OCI-LY7 (cell line): ENCODE results near the gene IFI6. TPM values are rescaled to one million over a fixed set of nuclear protein-coding genes. Genes with fewer than 3 reads are reported as not detected.

ENCODE experiments used
- BruUV-seq: library from RNA; stranded (reverse); fragments of 400-500 nt; replicated peaks from 2 replicates; lab custom pipeline; 2021; lab: Mats Ljungman, UMichigan
- CTCF ChIA-PET: fragments of 300-600 bp; sonication (Branson Sonifier 250); formaldehyde crosslinking; loops from one replicate; lab custom pipeline; 2022; ENCODE audit warnings: antibody characterized with exemption; ENCODE audit not compliant: unreplicated experiment; lab: Charles Lee
- POLR2A ChIA-PET: fragments of 300-600 bp; sonication (Branson Sonifier 250); formaldehyde crosslinking; loops from one replicate; lab custom pipeline; 2022; ENCODE audit warnings: antibody characterized with exemption; lab: Charles Lee
- DNase-seq: peaks from one replicate; pipeline ENCODE4 v3.0.0-alpha.2; 2015; ENCODE audit warnings: low spot score
- H2AFZ ChIP-seq: fragments of 200-600 bp; sonication (generic), shearing (Covaris generic); 2 replicates; pipeline ENCODE4 v1.6.1; 2014; ENCODE audit warnings: mild to moderate bottlenecking, antibody characterized with exemption, low read length, moderate library complexity
- H3K27ac ChIP-seq: fragments of 200-600 bp; sonication (generic); 2 replicates; pipeline ENCODE4 v1.5.1; 2014; ENCODE audit warnings: mixed run types, low read depth, mild to moderate bottlenecking, moderate library complexity, low read length, inconsistent platforms; ENCODE audit not compliant: poor library complexity, severe bottlenecking
- H3K36me3 ChIP-seq: fragments of 200-600 bp; sonication (generic); 2 replicates; pipeline ENCODE4 v1.6.1; 2014; ENCODE audit warnings: mild to moderate bottlenecking, antibody characterized with exemption, low read length, moderate library complexity, mixed read lengths; ENCODE audit not compliant: insufficient read depth
- H3K4me1 ChIP-seq: fragments of 200-600 bp; sonication (generic); 2 replicates; pipeline ENCODE4 v1.5.1; 2014; ENCODE audit warnings: mild to moderate bottlenecking, low read length; ENCODE audit not compliant: insufficient read depth, poor library complexity, severe bottlenecking
- H3K4me2 ChIP-seq: fragments of 200-600 bp; sonication (generic); 2 replicates; pipeline ENCODE4 v1.6.1; 2014; ENCODE audit warnings: mild to moderate bottlenecking, low read length
- H3K4me3 ChIP-seq: fragments of 200-600 bp; sonication (generic); 2 replicates; pipeline ENCODE4 v1.5.1; 2014; ENCODE audit warnings: mild to moderate bottlenecking, low read depth, low read length; ENCODE audit not compliant: poor library complexity, severe bottlenecking
- H3K79me2 ChIP-seq: fragments of 200-600 bp; sonication (generic); 2 replicates; pipeline ENCODE4 v1.6.1; 2016; ENCODE audit warnings: low read depth, mild to moderate bottlenecking, low read length, moderate library complexity, mixed read lengths; ENCODE audit not compliant: insufficient read depth
- H3K9me2 ChIP-seq: fragments of 200-600 bp; sonication (generic); 2 replicates; pipeline ENCODE4 v1.6.1; 2016; ENCODE audit warnings: mild to moderate bottlenecking, low read length, mixed read lengths; ENCODE audit not compliant: insufficient read depth
- H3K9me3 ChIP-seq: fragments of 200-600 bp; sonication (generic); 2 replicates; pipeline ENCODE4 v1.6.1; 2014; ENCODE audit warnings: mild to moderate bottlenecking, mixed run types, low read length, mixed read lengths
- H4K20me1 ChIP-seq: fragments of 200-600 bp; sonication (generic); 2 replicates; pipeline ENCODE4 v1.6.1; 2014; ENCODE audit warnings: mild to moderate bottlenecking, antibody characterized with exemption, low read length, moderate library complexity, mixed read lengths; ENCODE audit not compliant: insufficient read depth
- EZH2phosphoT487 ChIP-seq: fragments of 200-600 bp; sonication (generic); IDR thresholded peaks from 2 replicates; pipeline ENCODE4 v1.6.1; 2018; ENCODE audit warnings: low read depth, borderline replicate concordance, mild to moderate bottlenecking, mixed run types, antibody characterized with exemption, low read length, moderate library complexity, mixed read lengths
- intact Hi-C: fragments of 100-400 bp; cut with micrococcal nuclease; formaldehyde crosslinking; loops from one replicate; pipeline ENCODE4 v1.10.0; 2022; ENCODE audit not compliant: unreplicated experiment
- total RNA-seq, 2 experiments: library from RNA; depleted of rRNA in 1 of 2; stranded (reverse); fragments of >200 nt in 1 of 2; shearing (Covaris generic) in 1 of 2; gene quantifications; 2 replicates each; pipeline ENCODE4 v1.2.3, GENCODE V29; 2014 to 2022
- TF ChIP-seq, protein P1 (sequence below): fragments of 200-600 bp; sonication (generic); conservative IDR thresholded peaks from 2 replicates; pipeline ENCODE4 v1.5.1; 2014; ENCODE audit warnings: mild to moderate bottlenecking, antibody characterized with exemption, low read length, moderate library complexity, mixed read lengths

Gene IFI6
- total RNA-seq, 2 experiments from 2014 or later: 6.0 to 7.7 TPM

DNA sequence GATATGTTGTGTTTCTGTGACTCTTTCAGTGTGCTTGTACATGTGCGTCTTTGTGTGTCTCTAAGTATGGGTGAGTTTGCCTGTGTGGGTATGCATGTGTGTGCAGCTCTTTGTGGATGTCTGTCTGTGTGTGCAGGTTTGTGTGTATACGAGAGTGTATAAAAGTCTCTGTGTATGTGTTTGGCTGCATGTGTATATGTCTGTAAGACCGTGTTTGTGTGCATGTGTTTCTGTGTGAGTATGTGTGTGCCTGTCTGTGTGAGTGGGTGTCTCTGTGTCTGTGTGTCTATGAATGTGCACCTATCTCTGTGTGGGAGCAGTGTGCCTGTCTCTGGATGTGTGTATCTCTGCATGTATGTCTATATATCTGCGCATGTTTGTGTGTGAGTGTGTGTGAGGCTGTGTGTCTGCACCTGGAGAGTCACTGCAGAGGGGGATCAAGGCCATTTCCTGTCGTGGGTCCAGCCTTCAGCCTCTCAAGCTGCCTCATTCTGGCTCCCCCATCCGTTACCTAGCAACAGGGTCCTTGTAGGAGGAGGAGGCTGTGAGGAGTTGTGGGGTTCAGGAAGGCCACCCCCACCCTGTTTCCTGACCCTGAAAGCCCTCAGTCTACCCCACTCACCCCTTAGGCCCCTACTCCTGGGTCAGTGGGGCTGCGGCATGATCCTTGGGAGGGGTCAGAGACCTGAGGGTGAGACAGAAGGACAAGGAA lies 47.4 kb downstream of the IFI6 start:
- H2AFZ ChIP-seq: peak overlapping the region; percentile 65; the same call in 1 of the 2 replicates
- no peaks in the 10 kb centered on the region for H3K36me3 ChIP-seq
- ChIA-PET CTCF (no interaction called here), POLR2A (interaction anchor here (1.0 kb wide), 1 partner anchor 36 kb away, joined by 3 read pairs; no protein-coding TSS in a partner anchor)
- BruUV-seq: no TSS peak
- H3K4me1 ChIP-seq: peaks cover 77% of the 10 kb centered on the region
- H3K27ac ChIP-seq: peak overlapping the region; percentile 56
- TF ChIP-seq, protein P1, sequence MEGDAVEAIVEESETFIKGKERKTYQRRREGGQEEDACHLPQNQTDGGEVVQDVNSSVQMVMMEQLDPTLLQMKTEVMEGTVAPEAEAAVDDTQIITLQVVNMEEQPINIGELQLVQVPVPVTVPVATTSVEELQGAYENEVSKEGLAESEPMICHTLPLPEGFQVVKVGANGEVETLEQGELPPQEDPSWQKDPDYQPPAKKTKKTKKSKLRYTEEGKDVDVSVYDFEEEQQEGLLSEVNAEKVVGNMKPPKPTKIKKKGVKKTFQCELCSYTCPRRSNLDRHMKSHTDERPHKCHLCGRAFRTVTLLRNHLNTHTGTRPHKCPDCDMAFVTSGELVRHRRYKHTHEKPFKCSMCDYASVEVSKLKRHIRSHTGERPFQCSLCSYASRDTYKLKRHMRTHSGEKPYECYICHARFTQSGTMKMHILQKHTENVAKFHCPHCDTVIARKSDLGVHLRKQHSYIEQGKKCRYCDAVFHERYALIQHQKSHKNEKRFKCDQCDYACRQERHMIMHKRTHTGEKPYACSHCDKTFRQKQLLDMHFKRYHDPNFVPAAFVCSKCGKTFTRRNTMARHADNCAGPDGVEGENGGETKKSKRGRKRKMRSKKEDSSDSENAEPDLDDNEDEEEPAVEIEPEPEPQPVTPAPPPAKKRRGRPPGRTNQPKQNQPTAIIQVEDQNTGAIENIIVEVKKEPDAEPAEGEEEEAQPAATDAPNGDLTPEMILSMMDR: no peak
- TF ChIP-seq EZH2phosphoT487: no peak
- intact Hi-C loops: no loop called here
- DNase-seq: peak; percentile 88
- H3K4me3 ChIP-seq: peak overlapping the region; percentile 41
- no peaks in the 10 kb centered on the region for H3K9me3 ChIP-seq
- no peaks in the 10 kb centered on the region for H3K79me2 ChIP-seq
- H3K9me2 ChIP-seq: no peaks in the 10 kb centered on the region
- H4K20me1 ChIP-seq: no peaks in the 10 kb centered on the region
- H3K4me2 ChIP-seq: peak overlapping the region; percentile 69

DNA sequence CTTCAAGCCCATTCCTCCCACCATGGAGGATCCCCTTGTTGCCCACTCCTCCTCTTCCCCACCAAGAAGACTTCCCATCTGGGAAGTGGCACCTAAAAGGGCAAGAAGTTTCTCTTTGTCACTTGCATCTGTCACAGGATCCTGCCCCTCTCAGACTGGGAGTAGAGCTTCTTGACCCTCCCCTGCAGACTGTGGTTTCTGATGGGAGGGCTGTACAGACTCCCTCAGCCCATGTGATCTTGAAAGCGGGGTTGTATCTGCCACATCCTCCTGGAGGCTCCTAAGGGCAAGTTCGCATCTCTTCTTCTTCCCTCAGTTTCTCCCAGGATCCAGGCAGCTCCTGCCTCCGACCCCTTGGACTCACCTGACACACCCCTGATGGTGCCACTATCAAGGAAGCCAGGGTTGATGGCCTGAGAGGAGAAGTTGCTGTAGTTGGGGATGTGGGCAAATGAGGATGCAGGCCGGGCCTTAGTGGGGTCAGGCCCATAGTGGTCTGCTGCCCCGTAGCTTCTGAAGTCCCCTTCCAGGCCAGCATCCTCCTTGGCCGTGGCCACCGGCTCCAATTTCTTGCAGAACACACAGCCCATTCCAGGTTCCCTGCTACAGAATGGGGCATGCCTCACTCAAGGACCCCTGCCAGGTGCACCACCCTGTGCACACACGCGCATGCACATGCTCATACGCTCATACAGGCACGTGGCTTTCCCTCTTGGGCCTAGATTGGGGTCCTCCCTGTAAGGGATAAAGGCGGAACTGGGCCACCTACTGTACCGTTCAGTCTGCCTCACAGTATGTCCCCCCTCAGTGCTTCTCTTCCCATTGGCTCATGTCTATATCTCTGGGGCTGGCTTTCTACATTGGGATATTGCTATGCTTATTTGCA lies 48.4 kb downstream of the IFI6 start:
- DNase-seq: no peak
- no peak overlapping the region; the same call in 1 of the 2 replicates for H2AFZ ChIP-seq
- TF ChIP-seq, protein P1: no peak
- TF ChIP-seq EZH2phosphoT487: no peak
- peaks cover 69% of the 10 kb centered on the region for H3K4me1 ChIP-seq
- peak overlapping the region; percentile 69; the same call in 1 of the 2 replicates for H3K4me2 ChIP-seq
- ChIA-PET POLR2A (interaction anchor here (0.7 to 1.0 kb wide), 4 partner anchors 15 to 216 kb away, joined by 3 read pairs; no protein-coding TSS in a partner anchor), CTCF (no interaction called here)
- no peaks in the 10 kb centered on the region for H4K20me1 ChIP-seq
- H3K27ac ChIP-seq: no peak overlapping the region
- no peaks in the 10 kb centered on the region for H3K36me3 ChIP-seq
- H3K9me3 ChIP-seq: no peaks in the 10 kb centered on the region
- no peaks in the 10 kb centered on the region for H3K9me2 ChIP-seq
- no TSS peak for BruUV-seq
- intact Hi-C loops: no loop called here
- H3K4me3 ChIP-seq: no peak overlapping the region
- H3K79me2 ChIP-seq: no peaks in the 10 kb centered on the region
